K562 (cell line): Measurements from ENCODE around the gene OLR1. TPM values are rescaled to one million over a fixed set of nuclear protein-coding genes. Genes with fewer than 3 reads are reported as not detected.

Source experiments
- HNRNPH1 ChIP-seq: fragments of 200-400 bp; formaldehyde crosslinking; optimal IDR thresholded peaks from 2 replicates; pipeline ENCODE3; 2017; ENCODE audit warnings: low read depth, mild to moderate bottlenecking, low read length, moderate library complexity
- JUNB ChIP-seq: fragments of 450-650 bp; formaldehyde crosslinking; conservative IDR thresholded peaks from 2 replicates; pipeline ENCODE4 v1.4.0; 2020; ENCODE audit warnings: mild to moderate bottlenecking
- KDM1A ChIP-seq, 2 experiments: fragments of 450-650 bp; IDR thresholded peaks; 2 replicates each; pipeline ENCODE4 v1.6.1; 2016; ENCODE audit warnings: mild to moderate bottlenecking in 2 of 2
- REST ChIP-seq, 2 experiments: fragments of 450-650 bp; formaldehyde crosslinking in 1 of 2; IDR thresholded peaks; 2 replicates each; pipeline versions ENCODE4 v1.4.0 to v1.6.1; 2014 to 2020; ENCODE audit warnings: mild to moderate bottlenecking in 2 of 2, borderline replicate concordance in 1 of 2, low read depth in 1 of 2
- TBL1XR1 ChIP-seq, 2 experiments: IDR thresholded peaks; 2 replicates each; pipeline ENCODE4 v1.6.1; 2012; ENCODE audit warnings: improper control_type of control experiment in 2 of 2, low read length in 2 of 2, mild to moderate bottlenecking in 1 of 2
- polyA plus RNA-seq, 8 experiments: library from polyadenylated mRNA; depleted of rRNA in 4 of 8; stranded (reverse) in 5 of 8; unstranded in 3 of 8; fragments of >200 nt; fragmentation: Nextera tagmentation in 2 of 8; fragmentation: Illumina TruSeq in 1 of 8; extraction: Ambion mirVana in 2 of 8; extraction: Trizol in 1 of 8; gene quantifications; 2 replicates each; pipeline versions ENCODE4 v1.2.1 to v1.2.3, GENCODE V29; 2011 to 2014; ENCODE audit warnings: inconsistent platforms in 1 of 8, missing spikeins in 1 of 8
- total RNA-seq, 7 experiments: library from RNA; depleted of rRNA in 6 of 7; stranded (reverse); fragments of >200 nt in 6 of 7; fragmentation: Illumina TruSeq in 2 of 7; extraction: Trizol in 2 of 7; gene quantifications; 2 replicates each; pipeline versions ENCODE4 v1.2.1 to v1.2.3, GENCODE V29; 2011 to 2021; ENCODE audit warnings: low replicate concordance in 1 of 7
- TF ChIP-seq, protein P1 (sequence below): fragments of 250-450 bp; sonication (Bioruptor Pico); IDR thresholded peaks from 2 replicates; pipeline ENCODE4 v1.9.0; 2021; ENCODE audit warnings: mild to moderate bottlenecking

The OLR1 gene
- total and polyA plus RNA-seq, 9 of the 15 experiments (the other 6 are each of a cell fraction or from before 2014, with no cell fraction given), result not detected

DNA sequence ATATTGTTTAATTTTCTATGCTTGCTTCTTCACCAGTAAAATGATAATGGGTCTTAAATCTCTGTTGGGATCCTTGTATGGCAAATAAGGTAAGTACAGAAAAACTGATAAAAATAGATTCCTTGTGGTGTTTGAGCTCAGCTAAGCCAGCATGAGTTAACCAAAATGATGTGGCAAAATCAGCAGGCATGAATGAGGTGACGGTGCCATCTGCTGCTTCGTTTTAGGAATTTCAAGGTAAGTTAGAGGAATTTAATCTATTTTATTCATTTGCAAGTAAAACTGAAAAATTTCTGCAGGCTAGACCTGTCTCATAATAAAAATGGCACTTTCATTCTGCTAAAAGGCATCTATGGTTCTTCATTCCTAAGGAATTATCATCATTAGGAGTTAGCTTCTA, 31.9 kb downstream of the OLR1 start (continued):
- TF ChIP-seq REST (IDR thresholded peaks at IDR 0.05; ENCODE audit: borderline replicate concordance) (peak; percentile 63; the same call in 1 of the 2 replicates), REST (CRISPR knock-in tag; IDR thresholded peaks at IDR 0.05; ENCODE audit: low read depth) (no peak), JUNB (no peak), KDM1A (IDR thresholded peaks at IDR 0.05) (no peak), HNRNPH1 (no peak), TBL1XR1 (IDR thresholded peaks at IDR 0.05; ENCODE audit: low read length in 2 of 2) (no peak)
- TF ChIP-seq, protein P1, sequence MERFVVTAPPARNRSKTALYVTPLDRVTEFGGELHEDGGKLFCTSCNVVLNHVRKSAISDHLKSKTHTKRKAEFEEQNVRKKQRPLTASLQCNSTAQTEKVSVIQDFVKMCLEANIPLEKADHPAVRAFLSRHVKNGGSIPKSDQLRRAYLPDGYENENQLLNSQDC (CRISPR knock-in tag), result no peak
